ENCODE data around the gene RAP1GAP.
"Not testable (repeated sequence)": the region's sequence is repeated elsewhere in the genome, so short reads cannot be mapped to it uniquely, and the experiment has no call there.

RAP1GAP gene

DNA sequence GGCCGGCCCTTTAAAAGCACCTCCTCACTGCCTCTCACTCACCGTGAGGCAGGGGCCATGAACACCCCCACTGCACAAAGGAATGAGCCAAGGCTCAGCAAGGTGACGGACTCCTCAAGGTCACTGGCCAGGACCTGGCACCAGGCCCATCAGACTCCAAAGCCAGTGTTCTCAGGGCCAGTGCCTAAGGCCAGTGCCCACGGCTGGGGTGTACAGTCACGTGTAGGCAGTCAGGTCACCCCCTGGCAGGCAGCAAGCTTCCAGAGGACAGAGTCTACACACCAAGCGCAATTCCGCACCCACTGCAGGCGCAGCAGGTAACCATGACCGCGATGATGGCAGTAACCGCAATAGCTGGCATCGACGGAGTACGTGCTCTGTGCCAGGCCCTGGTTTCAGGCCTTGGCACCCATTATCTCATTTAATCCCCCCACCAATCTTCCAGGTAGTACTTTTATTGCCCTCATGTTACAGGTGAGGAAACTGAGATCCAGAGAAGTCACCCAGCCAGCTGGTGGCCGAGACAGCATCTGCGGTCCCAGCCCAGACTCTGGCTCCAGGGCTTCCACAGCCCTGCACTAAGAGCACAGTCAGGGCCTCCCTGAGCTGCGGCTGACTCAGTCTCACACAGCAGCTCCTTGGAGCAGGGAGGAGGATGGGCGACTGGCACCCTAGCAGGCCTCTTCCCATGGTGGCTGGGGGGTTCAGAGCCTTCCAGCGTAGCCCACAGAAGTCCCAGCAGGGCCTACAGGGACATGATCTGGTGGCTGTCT lies 27.0 kb downstream of the RAP1GAP start:
- DNase-seq: no peak

DNA sequence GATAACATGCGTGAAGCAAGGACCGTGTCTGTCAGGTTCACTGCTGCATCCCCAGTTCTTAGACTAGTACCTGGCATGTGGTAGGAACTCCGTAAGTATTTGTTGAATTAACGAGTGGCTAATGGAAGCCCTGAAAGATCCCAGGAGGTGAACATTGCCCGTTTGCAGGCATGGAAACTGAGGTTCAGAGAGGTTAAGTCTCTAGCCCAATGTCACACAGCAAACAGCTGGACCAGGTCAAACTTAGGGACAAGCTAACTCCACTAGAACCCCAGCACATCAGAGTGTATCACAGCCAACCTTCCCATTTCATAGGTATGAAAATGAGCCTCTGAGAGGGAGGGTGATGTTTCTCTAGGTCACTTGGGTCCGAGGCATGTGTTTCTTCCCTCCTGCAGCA lies 27.6 kb downstream of the RAP1GAP start:
- no peak for DNase-seq

DNA sequence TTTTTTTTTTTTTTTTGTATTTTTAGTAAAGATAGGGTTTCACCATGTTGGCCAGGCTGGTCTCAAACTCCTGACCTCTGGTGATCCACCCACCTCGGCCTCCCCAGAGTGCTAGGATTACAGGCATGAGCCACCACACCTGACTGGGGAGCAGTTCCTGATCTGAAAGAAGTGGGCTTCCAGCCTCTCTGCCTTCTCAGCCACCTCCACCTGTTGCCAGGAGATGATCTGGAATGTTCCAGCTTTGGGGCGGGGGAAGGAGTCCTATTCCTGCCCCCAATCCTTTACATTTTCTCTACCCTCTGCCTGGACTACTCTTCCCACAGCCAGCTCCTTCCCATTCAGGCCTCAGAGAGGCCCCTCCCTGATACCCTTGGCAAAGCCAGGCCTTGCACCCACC lies 28.1 kb downstream of the RAP1GAP start:
- DNase-seq: no peak

DNA sequence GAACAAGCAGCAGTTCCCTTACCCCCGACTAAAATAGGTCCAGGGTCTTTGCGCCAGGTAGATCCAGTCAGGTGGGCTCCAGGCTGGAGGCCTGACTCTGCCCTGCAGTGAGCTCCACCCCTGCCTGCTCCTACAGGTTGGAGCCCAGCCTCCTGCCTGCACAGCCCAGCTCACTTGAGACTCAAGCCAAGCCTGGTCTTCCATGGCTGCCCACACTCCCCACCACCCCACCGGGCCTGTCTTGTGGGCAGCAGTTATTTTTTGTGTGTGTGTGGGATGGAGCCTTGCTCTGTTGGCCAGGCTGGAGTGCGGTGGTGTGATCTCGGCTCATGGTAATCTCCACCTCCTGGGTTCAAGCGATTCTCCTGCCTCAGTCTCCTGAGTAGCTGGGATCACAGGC lies 28.5 kb downstream of the RAP1GAP start:
- no peak for DNase-seq

DNA sequence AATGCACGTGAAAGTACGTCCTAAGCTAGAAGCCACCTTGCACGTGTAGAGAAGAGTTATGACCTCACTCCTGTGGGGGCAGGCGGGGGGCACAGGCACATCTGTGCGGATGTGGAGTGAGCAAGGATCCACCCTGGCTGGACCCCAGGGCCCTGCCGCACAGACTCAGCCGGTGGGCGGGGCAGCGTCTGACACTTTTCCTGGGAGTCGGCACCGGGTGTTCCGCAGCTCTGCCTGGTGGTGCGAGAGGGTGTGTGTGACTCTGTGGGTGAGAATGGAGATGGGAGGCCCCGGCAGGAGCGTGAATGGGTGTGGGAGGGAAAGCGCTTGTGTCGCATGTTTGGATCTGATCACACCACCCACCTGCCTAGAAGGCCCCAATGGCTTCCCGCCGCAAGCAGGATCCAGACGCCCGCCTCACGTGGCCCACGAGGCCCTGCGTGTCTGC lies 29.5 kb downstream of the RAP1GAP start:
- no peak for DNase-seq

DNA sequence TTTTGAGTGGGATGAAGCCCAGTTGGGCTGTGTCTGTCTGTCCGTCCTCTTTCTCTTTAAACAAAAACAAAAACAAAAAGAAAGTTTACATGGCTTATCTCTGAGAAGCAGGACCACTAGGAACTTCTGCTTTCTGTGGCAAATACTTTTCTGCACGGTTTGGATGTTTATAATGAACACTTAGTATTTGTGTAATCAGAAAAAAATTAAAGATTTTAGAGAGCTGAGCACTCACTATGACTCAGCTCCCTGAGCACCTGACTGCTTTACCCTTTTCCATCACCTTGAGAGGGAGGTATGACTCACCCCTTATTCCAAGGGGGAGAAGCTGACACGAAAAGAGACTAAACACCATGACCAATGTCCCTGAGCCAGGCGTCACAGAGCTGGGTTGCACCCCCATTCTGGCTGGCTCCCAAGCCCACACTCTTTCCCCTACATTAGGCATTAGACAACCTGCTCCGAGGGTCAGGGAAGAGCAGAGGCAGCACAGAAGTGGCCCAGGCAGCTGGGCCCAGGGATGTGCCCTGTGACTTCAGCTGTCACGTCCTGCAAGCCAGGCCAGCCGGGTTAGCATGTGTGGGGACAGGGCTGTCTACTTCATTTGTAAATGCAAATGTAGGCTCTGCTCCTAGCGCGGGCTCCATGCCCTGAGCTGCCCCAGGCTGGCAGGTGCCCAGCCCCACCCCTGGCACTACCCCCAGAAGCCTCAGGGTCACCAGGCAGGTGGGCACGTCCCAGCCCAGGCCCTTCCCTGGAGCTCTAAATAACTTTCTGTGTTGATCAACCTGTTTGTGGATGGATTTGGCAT lies 30.4 kb downstream of the RAP1GAP start:
- no peak for DNase-seq

DNA sequence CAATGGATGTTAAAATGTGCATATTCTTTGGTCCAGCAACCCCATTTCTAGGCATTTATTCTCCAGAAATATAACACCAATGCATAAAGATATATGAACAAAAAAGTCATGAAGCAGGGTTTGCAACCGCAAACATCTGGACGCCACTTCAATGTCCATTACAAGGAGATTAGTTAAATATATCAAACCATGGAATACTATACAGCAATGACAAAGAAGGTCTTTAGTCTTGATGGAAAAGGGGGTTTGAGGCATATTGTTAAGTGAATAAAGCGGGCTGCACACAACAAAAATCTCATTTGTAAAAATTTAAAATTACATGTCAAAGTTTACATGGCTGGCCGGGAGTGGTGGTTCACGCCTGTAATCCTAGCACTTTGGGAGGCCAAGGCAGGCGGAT lies 31.6 kb downstream of the RAP1GAP start:
- DNase-seq: no peak

DNA sequence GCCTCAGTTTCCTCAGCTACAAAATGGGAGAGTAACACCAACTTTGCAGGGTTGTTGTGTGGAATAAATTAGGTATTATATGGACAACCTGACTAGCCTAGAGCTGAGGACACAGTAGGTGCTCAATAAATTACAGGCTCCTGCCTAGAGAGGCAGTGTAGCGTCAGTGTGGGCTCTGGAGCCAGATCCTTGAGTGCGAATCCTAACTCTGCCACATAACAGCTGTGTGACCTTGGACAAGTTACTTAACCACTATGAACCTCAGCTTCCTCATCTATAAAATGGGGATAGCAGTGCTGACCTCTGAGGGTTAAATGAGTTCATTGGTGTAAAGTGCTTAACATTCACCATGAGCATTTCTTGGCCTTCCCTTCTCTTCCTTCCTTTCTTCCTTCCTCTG lies 33.1 kb downstream of the RAP1GAP start:
- DNase-seq: no peak

DNA sequence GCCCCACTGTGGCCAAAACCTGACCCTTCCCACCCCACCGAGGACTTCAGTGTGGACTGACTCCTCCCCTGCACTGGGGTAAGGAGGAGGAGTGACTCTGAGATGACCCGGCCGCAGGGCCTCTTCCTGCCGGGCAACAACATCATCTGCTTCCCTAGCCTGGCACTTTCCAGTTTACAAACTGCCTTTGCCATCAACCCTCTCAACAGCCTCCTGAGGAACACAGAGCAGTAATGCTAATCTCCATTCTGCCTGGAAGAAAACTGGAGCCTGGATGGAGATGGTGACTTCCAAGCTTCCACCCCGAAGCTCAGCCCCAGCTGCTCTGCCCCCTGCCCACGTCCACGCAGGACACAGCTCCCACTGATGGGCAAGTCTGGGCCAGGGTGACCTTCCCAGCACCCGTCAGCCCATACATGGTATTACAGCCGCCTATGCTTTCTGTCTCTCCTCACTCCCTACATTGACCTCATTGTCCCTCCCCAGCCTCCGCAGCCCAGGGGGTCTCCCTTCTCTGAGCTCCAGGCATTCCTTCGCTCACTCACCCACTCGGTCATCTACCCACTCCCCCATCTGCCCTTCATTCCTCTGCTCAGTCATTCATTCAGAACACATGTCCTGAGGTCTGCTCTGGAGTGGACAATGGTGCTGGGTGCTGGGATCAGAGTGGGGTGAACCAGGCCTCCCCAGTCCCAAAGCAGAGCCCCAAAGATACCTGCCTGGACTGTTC lies 34.2 kb downstream of the RAP1GAP start:
- DNase-seq: no peak

DNA sequence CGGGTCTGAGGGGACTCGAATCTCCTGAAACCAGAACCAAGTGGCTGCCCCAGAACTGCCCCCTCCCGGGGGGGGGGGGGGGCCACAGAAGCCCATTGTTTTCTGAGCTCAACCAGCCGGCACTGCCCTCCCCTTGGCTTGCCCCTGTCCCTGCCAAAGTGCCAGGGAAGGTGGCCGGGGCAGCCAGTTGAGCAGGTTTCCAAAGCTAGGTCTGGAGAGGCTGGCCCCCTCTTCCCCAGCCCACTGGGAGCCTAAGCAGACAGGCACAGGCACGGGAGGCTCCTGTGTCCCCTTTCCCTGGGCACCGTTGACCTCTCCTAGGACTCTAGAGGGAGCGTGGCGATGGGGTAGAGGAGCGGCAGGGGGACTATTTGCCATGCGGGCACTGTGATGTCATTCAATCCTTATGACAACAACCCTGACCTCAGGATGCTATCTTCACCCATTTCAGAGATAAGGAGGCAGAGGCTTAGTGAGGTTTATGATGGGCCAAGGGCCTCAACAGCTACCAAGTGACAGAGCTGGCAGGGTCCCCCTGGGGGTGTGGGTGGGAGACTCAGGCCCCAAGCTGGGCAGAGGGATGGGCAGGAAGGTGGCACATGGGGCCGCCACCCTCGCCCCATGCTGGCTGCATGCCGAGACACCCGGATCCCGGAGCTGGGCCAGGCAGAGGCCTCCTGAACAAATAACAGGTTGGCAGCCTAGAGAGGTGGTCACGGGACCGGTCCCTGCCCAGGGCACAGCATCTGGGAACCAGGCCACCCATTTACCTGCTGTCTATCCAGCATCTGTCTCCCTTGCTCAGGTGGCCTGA lies 35.0 kb downstream of the RAP1GAP start:
- no peak for DNase-seq

DNA sequence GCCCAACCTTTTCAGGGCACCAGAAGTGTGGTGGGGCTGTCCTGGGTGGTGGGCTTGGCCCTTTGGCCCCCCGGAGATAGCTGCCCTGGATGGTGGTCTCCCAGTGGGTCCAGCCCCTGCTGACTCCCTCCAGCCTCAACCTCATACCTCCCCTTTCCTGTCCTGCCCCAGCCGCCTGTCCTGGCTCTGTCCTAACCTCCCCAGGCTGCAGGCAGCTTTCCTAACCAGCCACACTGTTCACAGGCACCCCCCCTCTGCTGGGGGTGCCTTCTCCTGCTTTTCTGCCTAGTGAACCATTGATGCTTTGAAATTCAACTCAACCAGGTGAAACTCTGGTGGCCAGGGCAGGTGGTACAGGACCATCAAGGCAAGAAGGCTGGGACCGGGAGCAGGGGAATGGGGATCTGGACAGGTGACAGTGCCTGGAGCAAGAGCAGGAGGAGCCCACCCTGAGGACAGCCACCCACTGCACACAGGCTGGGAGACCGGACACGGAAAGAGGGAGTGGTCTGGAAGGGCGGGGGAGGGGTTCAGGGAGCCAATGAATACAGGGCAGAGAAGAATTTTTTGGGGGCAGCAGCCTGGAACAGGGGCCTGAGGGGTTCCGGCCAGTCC lies 35.9 kb downstream of the RAP1GAP start:
- DNase-seq: no peak

DNA sequence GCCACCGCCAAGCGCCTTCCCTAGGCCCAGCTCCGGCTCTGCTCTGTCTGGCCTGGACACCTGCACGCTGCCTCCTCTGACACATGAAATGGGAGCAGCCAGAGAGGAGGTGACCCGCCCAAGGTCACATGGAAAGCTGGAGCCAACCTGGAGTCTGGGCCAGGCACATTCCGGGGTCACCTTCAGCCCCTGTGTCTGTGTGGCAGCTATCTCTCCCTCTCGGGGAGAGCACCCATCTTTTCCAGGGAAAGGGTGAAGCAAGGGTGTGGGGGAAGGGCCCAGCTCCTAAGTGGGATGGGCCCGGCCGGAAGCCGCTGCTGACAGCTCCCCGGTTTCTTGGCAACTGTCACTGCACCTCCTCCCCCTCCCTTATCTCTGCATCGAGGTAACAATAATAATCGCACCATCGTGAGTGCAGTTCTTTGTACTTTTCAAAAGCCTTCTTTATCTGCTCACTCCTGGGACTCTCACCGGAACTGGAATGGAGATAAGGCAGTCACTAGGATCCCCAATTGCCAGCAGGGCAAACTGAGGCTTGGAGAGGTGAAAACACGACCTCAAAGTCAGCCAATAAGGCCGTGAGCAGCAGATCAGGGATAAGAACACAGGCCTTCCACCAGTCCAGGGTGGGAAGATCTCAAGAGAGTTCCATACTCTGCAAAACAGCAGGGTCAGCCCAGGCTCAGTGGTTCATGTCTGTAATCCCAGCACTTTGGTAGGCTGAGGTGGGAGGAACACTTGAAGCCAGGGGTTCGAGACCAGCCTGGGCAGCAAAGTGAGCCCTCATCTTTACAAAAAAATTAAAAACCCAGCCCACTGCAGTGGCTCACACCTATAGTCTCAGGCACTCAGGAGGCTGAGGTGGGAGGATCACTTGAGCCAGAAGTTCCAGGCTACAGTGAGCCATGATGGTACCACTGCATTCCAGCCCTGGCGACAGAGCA lies 36.9 kb downstream of the RAP1GAP start:
- DNase-seq: no peak

DNA sequence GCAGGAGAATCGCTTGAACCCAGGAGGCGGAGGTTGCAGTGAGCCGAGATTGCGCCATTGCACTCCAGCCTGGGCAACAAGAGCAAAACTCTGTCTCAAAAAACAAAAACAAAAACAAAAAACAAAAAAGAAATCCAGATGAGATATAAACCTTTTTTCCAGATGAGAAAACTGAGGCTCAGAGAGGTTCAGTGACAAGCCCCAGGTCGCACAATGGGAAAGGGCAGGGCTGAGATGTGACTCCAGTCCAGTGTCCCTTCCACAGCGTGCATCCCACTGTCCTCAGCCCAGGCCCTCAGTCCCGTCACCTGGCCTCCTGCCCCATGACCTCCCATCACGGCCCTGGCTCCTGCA lies 37.6 kb downstream of the RAP1GAP start:
- DNase-seq: not testable (repeated sequence)

DNA sequence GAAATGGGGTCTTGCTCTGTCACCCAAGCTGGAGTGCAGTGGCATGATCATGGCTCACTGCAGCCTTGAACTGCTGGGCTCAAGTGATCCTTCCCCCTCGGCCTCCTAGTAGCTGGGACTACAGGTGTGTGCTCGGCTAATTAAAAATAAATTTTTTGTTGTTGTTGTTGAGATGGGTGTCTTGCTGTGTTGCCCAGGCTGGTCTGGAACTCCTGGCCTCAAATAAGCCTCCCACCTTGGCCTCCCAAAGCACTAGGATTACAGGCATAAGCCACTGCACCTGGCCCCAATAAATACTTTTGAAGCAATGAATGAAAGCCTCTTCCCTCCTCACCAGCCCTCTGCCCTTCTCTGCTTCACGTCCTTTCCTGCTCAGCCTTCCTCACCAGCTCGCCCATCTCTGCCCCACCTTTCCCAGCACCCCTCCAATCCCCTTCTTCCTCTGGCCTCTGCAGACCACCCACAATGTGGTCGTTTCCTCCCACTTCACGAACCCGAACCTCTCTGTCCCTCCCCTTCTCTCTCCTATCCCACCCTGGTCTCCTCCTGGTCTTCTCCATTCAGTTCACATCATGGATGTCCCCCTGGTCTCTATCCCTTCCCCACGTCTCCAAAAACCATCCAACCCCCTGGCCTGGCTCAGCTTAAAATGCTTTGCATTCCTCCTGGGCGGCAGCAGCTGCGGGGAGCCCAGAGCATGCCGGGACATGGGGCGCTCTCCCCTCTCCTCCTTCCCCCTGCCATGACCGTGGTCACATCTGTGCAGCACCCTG lies 38.4 kb downstream of the RAP1GAP start:
- no peak for DNase-seq

DNA sequence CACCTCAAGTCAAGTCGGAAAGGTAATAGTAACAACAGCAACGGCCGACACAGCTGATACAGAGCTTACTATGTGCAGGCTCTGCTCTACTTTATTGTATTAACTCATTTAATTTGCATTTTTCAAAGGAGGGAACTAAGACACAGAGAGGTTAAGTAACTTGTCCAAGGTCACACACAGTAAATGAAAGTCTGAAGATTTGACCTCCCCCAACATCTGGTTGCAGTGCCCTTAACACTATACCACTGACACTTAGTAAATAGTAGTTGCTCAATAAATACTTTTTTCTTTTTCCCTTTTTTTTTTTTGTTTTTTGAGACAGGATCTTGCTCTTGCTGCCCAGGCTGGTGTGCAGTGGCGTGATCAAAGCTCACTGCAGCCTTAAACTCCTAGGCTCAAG lies 39.2 kb downstream of the RAP1GAP start:
- no peak for DNase-seq

DNA sequence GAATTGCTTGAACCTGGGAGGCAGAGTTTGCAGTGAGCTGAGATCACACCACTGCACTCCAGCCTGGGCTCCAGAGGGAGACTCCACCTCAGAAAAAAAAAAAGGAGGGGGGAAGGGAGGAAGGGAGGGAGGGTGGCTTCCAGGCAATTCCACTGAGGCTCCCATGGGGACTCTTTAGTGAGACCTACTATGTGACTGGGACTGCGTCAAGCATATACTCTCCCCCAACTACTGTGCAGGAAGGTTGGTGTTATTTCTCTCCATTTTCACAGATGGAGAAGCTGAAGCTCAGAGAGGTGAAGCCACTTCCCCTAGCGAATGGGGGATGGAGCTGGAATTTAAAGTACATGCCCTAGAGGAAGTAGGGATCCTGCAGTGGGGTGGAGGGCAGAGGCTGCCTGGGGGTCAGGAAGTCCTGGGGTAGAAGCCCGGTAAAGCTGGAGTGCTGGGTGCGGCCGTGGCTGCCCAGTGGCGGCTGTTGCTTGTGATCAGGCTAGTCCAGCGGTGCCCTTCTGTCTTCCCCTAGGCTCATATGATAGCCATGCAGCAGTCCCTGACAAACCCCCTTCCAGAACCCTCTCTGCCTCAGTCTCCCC lies 40.3 kb downstream of the RAP1GAP start:
- no peak for DNase-seq

DNA sequence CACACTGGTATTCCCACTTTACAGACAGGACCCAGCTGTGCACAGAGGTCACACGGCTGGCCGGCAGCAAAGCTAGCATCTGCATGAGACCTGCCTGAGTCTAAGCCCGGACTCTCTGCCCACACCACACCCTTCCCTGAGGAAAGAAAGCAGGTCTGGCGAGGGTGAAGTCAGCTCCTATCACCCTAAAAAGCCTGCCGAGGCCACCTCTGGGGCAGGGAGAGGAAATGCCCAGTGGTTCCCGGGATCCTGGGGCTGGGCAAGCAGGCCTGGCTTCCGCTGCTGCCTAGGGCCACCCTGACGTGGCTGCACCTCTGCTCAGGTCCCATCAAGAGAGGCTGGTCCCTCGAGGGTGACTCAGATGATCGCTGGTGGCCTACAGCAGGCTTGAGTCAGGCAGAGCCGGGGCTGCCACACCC lies 42.2 kb downstream of the RAP1GAP start:
- no peak for DNase-seq

DNA sequence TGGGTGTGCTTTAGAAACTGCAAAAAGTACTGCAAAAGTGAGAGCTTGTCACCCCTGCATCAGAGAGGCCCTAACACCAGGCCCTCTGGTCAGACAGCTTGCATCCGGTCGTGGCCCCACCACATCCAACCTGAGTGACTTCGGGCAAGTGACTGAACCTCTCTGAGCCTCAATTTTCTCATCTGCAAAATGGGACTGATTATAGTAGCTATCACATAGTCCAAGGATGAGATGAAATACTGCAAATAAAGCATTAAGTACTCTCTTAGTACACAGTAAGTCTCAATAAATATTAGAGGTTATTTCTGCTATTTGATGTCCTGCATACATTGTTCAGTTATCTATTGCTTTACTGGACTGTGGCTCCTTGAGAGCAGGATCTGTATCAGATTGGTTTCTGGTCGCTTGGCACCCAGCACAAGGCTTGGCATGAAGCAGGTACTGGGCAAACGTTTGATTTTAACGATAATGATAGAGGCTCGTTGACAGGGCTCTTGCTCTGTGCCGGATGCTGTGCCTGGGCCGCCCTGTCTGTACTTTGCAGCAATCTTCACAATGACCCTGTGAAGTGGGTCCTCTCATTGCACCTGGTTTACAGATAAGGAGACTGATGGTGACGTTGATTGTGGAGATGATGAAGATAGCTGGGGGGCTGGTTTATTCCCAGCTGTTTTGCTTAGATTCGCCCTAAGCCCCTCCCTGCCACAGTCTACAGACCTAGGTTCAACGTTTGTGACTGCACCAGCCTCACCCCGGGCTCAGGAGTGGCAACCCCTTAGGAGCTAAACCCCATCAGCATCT lies 43.6 kb downstream of the RAP1GAP start:
- DNase-seq: no peak
